UCSD-AML1 (cell line): ENCODE results near the gene LTBP2.
"Not testable (repeated sequence)": the region's sequence is repeated elsewhere in the genome, so short reads cannot be mapped to it uniquely, and the experiment has no call there.

Experiments used
- DNase-seq: peaks from one replicate; lab custom pipeline; 2025; ENCODE audit not compliant: unreplicated experiment; lab: John Stamatoyannopoulos, UW

Gene LTBP2

DNA sequence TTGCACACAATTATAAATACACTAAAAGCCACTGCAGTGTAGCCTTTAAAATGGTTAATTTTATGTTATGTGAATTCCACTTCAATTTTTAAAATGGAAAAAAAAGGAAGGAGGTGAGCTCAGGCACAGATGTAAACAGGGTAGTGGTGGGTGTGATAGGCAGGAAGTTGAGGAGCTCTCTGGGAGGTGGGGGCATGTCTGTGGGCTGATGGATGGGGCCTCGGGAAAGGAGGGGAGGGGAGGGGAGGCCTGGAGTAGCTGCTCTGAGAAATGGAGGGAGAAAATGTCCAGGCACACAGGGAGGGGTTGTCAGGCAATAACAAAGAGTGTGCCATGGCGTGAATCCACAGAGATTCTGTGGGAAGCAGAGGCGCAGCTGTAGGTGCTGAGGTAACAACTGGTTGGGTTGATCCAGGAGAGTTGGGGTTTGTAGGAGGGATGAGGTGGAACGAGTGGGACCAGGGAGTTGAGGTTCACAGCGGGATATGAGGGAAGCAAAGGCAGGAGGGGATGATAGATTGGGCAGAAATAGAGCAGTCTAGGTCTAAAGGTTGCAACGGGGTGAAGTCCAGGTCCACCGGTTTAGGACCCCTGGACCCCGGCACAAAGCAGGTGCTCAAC lies 57.2 kb downstream of the LTBP2 start:
- DNase-seq: no peak

DNA sequence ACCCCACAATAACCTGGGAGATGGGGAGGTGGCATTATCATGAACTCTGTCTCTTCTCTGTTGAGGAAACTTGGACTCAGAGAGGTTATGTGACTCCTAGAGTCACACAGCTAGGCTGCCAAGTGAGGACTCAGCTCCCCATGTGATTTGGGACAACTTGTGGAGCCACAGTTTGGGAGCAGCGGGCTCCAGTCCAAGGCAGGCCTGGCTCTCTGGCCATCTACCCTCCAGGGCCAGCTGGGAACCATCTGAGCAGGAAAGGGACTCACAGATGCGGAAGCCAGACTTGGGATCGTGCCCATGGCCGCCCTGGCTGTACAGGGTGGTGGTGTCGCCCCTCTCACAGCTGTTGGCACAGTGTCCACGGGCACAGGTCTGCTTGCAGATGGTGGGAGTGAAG lies 59.4 kb downstream of the LTBP2 start:
- no peak for DNase-seq

DNA sequence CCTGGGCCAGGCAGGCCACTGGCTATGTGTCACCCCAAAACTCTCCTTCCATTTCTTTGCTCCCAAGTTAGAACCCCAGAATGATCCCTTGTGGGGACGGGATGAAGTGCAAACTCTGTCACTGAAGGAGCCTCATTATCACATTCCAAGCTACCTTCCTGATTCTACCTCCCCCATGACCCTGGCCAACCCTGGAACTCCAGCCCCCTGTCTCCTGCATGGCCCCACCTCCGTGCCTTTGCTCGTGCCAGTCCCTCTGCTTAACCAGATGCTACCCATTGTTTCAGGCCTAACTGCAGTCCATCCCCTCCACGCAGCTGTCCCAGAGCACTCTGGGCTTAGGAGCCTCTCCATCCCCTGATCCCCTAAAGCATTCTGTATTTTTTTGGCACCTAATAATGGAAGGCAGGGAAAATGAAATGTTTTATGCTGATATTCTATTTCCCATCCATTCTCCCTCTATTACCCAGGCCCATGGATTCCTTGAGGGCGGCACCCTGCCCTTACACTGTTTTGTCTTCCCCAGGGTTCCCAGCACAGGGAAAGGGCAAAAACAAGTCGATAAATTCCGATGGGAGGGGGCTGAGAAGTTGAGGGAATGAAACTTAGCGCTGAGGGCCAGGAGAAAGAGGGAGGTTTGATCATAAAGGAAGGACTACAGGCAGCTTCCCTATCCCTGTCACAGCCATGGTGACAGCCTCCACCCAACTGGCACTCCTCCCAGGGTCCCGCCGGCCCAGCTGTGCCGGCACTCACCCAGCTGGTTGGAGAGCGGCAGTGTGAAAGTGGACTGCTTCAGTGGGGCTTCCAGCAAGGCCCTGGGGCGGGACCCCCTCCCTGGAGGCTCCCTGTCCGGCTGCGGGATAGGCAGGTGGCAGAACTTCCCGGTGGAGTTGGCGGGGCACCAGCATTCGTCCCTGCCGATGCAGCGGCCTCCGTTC lies 60.3 kb downstream of the LTBP2 start:
- DNase-seq: no peak

DNA sequence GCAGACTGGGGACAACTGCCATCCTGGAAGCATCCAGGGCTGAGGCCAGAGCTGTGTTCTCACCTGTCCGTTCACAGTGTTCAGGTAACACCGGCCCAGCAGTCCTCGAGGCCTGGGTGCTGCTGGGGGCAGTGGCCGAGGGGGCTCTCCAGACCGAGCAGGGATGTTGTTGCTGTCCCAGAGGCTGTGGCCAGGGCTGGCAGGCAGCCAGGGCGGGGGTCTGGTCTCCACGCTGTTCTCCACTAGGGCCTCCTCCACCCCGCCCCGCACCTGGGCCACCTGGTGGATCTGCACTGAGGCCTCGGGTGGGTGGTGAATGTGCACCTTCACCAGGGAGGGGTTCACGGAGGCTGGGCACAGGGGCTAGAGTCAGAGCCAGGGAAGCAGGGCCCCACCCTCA lies 61.0 kb downstream of the LTBP2 start:
- no peak for DNase-seq

DNA sequence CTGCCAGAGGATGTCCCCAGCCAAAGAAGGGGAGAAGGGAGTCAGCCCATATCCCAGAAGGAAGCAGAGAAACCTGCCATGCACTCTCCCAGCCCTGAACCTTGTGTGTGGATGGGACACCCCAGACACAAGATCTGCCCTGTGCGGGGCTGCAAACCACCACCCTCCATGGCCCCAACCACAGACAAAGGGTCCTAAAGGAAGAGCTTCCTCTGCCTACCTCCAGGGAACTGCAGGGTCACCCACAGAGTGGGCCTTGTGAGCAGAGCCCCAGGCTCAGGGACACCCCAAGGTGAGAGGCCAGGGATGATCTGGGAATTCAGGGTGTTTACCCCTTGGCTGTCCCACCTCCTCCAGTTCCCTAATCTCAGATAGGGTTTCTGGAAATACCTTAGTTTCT lies 62.0 kb downstream of the LTBP2 start:
- DNase-seq: no peak

DNA sequence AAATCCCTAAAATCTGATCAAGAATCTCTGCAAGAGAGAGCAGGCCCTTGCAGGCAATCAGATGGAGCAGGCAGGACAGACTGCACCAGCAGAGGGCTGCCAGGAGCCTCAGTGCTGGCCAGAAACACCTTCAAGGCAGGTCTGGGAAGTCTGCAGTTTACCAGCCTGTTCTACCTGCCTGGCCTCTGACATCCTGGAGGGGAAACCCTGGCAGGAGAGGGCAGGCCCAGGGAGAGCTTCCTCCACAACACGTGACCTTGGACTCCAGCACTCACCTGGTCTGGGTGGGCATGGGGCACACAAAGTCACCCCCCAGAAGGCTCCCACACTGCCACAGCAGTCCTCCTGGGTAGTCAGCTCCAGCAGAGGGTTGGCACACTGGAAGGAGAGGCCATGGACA lies 62.4 kb downstream of the LTBP2 start:
- DNase-seq: no peak

DNA sequence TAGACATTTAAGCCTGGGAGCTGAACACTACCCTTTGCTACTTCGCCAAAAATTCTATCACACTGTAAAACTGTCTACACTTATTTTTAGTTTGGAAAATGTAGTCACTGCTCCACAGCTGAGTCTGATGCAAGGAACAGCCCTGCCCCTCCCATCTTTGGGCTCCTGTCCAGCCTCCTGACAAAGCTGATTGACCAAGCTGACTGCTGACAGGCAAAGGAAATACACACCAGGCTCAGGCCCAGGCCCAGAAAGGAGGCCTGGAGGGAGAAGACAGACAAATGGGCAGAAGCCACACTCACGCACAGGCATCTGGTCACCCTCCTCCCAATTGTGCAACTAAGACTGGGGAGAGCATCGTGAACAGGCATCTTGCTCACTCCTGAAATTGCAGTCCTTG lies 63.2 kb downstream of the LTBP2 start:
- no peak for DNase-seq

DNA sequence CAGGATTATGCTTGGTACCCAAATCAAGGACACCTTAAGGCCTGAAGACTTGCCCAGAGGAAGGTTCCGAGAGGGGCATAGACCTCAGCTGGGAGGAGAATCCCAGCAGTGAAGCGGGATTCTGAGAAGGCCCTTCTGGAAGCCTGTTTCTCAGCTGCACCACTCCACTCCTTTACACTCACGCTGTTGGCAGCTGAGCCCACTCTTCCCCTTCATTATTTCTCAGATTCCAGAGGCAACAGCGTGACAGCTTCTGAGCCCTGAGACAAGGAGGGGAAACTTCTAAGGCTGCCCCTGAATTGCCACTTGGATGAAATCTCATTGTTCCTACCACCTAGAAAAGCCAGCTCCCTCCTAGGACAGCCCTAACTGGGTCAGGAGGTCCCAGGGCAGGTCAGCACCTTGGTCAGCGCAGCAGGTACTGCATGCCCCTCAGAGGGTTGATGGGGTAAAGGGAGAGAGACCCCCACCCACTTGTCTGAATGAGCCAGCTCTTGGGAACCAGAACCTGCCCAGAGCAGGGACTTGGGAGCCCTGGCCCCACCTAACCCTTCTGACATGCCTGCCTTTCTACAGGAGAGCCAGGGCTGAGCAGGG lies 64.6 kb downstream of the LTBP2 start:
- DNase-seq: no peak

DNA sequence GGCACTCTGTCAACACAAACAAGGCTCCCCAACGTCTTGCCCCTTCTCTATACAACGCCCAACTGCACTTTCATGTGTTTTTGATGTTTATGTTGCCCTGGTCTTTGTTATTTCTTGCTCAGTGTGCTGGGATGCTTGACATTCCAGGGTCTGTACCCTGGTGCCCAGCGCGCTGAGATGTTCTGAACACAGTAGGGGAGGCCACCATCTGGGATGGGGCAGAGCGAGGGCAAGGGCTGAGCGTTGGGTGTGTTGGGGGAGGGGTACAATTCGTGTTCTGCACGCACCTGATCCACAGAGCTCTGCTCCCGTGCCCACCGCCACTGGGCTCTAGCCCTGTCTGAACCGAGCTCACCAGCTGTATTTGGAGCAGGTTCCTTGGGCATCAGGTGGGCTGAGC lies 65.6 kb downstream of the LTBP2 start:
- no peak for DNase-seq

DNA sequence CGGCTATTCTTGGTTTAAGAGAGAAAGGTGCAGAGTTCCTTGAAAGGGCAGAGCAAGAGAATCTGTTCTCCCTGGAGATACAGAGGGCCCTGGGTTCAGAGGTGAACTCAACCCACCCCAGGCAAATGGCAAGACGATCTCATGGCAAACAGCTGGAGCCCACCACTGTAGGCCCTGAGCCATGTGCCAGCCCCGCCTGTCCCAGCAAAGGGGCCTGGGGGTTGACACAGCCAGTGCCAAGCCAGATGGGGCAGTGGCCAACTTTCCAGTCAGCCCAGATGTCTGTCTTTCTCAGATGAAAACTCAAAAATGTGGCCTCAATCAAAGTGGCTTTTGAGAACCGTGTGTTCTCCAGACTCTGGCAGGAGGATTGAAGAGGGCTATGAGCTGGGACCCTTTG lies 66.7 kb downstream of the LTBP2 start:
- no peak for DNase-seq

DNA sequence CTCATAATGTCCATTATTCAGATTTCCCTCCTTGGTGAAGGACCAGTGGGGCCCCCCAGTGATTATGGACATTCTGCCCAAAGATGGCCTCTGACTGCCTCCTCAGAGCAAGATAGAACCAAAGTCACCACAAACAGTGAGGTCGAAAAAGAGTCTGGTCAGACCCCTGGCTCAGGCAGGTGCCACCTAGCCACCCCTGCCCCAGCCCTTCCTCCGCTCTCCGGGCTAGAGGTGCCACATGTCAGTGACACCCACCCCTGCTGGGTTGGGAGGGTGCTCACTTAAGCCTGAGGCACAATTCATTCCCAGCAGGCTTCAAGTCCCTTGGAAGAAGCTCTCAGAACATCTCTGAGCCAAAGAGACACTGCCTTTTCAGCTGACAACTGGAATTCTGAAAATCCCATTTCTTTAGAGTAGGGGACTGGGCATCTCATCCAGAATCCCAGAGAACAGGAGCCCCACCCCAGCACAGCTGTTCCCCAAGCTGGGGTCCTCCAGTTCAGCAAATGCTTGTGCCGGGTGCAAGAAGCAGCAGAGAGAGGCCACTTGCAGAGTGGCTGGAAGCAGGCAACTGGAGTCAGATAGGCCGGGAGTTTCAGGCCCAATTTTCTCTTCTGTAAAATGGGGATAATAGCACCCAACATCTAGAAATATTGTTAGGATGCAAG lies 68.1 kb downstream of the LTBP2 start:
- DNase-seq: no peak

DNA sequence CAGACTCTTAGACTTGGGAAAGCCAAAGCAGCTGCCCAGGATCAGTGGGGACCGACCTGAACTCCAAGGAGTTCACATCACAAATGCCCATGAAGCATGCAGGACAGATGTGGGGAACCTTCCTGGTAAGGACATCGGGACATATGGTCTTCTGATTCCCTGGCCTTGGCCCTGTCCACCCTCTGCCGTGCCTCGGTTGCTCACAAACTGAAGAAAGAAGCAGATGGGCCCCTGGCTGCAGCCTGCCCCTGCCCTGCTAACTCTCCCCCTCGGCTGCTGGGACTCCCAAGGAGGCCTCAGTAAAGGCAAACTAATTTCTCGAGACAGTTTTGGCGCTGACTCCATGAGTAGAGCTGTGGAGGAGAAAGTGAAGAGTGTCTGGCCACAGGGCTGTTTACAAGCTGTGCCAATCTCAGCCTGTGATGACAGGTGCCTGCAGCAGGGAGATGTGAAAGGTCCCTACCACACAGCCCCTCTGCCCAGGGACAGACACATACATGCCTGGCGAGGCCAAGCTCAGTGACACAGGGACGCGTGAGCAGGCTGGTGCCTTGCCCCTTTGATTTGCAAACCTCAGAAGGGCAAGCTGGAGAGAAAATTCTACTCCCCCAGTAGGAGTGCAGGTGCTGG lies 69.9 kb downstream of the LTBP2 start:
- DNase-seq: no peak

DNA sequence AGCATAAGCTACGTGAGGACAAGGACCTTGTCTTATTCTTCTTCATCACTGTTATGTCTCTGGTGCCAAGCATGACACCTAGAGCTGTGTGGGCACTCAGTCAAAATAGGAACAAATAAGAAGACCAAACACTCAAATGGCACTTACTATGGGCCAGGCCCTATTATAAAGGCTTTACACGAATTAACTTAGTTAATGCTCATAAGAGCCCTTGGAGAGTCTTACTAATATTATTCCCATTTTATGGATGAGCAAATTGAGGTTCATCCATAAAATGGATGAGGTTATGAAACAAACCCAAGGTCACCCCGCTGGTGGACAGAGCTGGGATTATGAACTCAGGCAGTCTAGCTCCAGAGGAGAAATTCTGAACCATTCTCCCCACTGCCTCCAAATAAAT lies 70.8 kb downstream of the LTBP2 start:
- no peak for DNase-seq

DNA sequence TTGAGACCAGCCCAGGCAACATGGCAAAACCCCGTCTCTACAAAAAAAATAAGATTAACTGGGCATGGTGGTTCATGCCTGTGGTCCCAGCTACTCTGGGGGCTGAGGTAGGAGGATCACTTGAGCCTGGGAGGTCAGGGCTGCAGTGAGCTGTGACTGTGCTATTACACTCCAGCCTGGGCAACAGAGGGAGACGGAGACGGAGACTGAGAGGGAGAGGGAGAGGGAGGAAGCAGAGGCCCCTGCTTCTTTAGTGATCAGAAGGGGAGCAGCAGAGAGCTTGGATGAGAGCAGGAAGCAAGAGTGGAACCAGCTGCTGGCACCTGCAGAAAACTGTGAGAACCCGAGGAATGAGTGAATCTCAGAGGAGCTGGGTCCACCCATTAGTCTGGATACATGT lies 72.5 kb downstream of the LTBP2 start:
- no peak for DNase-seq

DNA sequence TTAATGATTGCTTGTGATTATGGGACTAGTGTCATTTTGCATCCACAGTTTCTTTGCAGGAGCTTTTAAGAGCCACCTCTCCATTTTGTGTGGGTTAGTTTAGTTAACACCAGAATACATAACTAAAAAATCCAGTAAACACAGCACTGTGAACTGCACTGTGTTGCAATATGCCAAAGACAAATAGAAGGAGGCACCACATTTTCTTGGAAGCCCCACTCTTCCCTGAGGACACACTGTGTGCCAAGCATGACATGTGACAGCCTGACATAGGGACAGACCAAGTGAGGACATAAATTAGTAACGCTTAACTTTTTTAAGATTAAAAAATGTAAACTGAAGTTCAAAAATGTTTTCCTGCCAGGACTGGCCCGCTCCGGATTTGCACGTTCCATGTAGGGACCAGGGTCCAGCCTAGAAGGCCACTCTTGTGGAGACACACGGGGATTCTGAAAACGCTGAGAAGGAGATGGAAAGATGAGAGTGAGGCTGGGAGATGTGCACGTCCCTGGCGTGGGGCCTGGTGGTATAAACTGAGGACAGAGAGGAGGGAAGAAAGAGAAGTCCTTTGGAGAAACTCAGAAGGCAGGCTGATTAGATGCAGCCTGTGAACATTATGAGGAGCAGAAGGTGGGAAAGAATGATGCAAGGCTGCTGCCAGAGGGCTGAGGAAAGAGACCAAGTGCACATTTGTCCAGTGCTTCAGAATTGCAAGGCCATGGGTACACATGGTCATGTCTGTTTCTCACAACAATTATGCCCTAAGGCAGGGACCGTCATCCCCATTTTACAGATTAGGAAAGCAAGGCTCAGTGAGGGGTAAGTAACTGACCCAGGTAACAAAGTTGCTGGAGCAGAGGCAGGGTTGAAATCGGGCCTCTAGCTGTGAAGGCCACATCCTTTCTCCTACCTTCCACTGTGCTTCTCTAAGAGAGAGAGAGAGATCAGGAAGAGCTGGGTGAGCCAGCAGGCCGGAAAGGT lies 73.3 kb downstream of the LTBP2 start:
- DNase-seq: no peak

DNA sequence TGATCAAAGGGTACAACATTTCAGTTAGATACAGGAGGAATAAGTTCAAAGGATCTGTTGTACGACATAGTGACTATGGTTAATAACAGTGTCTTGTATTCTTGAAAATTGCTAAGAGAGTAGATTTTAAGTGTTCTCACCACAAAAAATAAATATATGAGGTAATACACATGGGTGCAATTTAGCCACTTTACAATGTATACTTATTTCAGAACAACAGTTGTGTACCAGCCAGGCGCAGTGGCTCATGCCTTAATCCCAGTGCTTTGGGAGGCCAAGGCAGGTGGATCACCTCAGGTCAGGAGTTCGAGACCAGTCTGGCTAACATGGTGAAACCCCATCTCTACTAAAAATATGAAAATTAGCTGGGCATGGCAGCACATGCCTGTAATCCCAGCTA lies 75.7 kb downstream of the LTBP2 start:
- not testable (repeated sequence) for DNase-seq

DNA sequence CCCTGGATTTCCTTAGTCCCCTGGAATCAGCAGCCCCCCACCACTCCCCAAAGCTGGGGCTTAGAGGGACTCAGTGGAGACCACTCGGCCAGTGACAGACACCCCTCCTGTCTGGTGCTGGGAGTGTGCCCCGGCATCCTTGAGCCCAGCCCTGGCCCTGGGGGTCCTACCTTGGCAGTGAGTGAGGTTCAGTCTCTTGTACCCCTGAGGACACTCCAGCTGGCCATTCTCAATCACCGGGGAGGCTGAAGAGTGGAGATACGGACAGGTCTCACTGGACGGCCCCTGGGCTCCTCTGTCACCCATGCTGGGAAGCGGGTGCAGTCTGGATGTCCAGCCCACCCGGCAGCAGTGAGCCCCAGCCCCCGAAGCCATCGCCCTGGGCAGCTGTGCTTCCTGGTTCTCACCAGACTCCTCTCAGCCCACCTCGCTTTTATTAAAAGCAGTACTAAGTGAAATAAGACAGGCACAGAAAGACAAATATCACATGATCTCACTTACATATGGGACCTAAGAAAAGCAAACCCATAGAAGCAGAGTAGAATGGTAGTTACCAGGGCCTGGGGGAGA lies 76.2 kb downstream of the LTBP2 start:
- no peak for DNase-seq

DNA sequence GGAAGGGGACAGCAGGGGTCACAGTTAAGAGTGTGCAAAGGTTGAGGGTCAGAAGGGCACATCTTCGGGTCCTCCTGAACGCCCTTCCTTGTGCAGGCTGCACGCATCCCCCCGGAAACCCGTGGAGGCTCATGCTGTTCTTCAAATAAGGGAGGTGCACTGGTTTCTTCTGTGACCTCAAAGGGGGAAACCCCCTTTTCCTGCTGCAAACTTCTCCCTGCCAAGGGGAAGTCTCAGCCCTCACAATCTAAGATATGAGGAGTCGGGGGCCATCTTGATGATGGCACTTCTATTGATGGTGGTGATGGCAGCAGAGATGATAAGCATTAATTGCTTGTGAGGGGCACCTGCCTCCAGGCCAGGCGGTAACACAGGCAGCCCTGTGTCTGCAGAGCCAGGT lies 78.5 kb downstream of the LTBP2 start:
- DNase-seq: no peak

DNA sequence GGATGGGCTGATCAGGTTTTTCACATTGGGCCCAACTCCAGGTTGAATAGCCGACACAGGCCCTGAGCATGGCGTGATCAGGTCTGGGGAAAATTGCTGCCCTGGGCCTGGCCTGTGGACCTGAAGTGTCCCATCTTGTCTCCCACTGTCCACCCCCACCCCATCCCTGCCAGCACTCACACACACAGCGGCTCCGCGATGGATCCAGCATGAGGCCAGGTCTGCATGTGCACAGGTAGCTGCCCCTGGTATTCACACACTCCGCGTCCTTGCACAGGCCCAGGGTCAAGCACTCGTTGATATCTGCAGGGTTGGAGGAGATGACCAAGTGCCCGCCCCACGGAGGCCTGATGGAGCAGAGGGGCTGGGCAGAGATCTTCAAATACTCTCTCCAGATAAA lies 79.8 kb downstream of the LTBP2 start:
- no peak for DNase-seq

DNA sequence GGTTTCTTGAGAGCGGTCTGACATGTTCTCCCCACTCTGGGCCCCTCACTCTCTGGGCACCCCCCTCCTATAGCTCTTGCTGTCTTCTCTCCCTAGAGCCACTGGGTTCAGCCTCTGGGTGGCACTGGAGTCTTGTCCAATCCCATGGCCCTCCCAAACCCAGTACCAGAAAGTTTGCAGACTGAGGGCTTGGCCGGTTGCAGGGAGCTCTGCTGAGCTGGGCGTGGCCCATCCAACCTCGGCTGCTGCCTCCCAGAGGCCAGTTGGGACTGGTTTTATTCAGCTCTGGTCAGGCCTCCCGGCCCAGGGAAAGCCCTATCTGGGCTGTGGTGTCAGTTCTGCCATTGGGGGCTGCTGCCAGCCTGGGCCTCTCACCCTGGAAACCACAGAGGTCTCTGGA lies 80.6 kb downstream of the LTBP2 start:
- DNase-seq: peak; percentile 49
